Mucosa of stomach (tissue), 1 donor: ENCODE measurements around the gene TMEM132E.

Source experiments
- H3K27me3 ChIP-seq: one replicate; pipeline ENCODE4 v1.7.0; 2013; ENCODE audit warnings: mild to moderate bottlenecking, low read length; ENCODE audit not compliant: control insufficient read depth, insufficient read depth
- H3K36me3 ChIP-seq: one replicate; pipeline ENCODE4 v1.7.0; 2013; ENCODE audit warnings: low read length; ENCODE audit not compliant: control insufficient read depth, insufficient read depth
- H3K4me1 ChIP-seq: one replicate; pipeline ENCODE4 v1.7.0; 2013; ENCODE audit warnings: mild to moderate bottlenecking, low read length; ENCODE audit not compliant: control insufficient read depth, insufficient read depth
- H3K4me3 ChIP-seq: one replicate; pipeline ENCODE4 v1.7.0; 2013; ENCODE audit warnings: low read length
- H3K9ac ChIP-seq: one replicate; pipeline ENCODE4 v1.7.0; 2013; ENCODE audit warnings: mild to moderate bottlenecking, low read length, moderate library complexity
- H3K9me3 ChIP-seq: one replicate; pipeline ENCODE4 v1.7.0; 2013; ENCODE audit warnings: mild to moderate bottlenecking, low read length, moderate library complexity; ENCODE audit not compliant: control insufficient read depth
- donor health status: Pancreatic carcinoma.

The TMEM132E gene

DNA sequence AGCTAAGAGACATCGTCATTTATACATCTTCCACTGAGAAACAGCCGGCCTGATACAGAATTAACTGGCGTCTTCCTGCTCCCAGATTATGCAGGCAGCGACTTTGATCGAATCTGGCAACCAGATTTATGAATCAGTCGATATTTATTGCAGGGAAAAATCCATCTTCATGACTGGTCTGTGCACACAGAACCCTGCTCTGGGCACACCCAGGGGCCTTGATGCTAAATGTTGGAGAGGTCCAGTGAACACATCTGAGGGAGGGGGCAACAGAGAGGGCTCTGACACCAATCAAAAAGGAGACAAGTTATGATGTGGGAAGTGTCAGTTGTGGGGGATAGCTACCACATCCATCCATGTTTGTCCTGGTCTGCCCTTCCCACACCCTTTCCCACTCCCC is 102.9 kb downstream of the TMEM132E start:
- no peaks in the 10 kb centered on the region for H3K27me3 ChIP-seq
- no peak overlapping the region for H3K9ac ChIP-seq
- no peak overlapping the region for H3K4me3 ChIP-seq
- H3K36me3 ChIP-seq = no peaks in the 10 kb centered on the region
- no peaks in the 10 kb centered on the region for H3K4me1 ChIP-seq
- no peaks in the 10 kb centered on the region for H3K9me3 ChIP-seq

DNA sequence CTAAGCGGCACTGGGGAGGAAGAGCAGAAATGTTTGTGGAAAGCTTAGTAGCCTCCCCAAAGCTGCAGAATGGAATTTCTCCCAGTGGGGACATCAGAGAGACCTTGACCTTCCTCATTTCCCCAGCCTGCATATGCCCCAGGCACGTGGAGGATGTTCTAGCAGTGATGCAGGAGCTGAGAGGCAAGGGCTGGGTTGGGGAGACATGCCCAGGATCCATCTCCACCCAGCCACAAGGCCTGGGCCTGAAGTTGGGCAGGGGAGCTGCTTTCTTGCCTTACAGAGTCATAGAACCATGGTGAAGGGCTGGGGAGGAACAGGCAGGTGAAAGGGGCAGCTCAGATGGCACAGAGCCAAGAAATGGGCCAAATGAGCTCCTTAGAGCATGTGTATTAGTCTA is 104.0 kb downstream of the TMEM132E start:
- Histone ChIP-seq H3K27me3 (no peaks in the 10 kb centered on the region), H3K4me3 (no peak overlapping the region), H3K36me3 (no peaks in the 10 kb centered on the region)

More for the DNA sequence above, 104.0 kb downstream of the TMEM132E start:
- H3K9ac ChIP-seq = no peak overlapping the region
- no peaks in the 10 kb centered on the region for H3K4me1 ChIP-seq
- H3K9me3 ChIP-seq = no peaks in the 10 kb centered on the region
